ENCODE measurements around the gene CATSPER3.

Gene CATSPER3

GRCh38 chr5:135046661-135047346 is 79.1 kb downstream of the CATSPER3 start:
- no peak for DNase-seq

GRCh38 chr5:135047347-135047695 is 79.6 kb downstream of the CATSPER3 start:
- DNase-seq: no peak

- no peak for DNase-seq
These were observed 80.6 kb downstream of the CATSPER3 start for GRCh38 chr5:135048286-135048685.

GRCh38 chr5:135048930-135049329 is 81.2 kb downstream of the CATSPER3 start:
- DNase-seq: no peak

GRCh38 chr5:135050244-135050767 is 82.6 kb downstream of the CATSPER3 start:
- DNase-seq: no peak

- DNase-seq: no peak
These were observed 83.7 kb downstream of the CATSPER3 start for GRCh38 chr5:135051399-135051798.

GRCh38 chr5:135051872-135052271 is 84.2 kb downstream of the CATSPER3 start:
- DNase-seq: no peak

- DNase-seq: no peak
These were observed 84.9 kb downstream of the CATSPER3 start for GRCh38 chr5:135052511-135053145.

- no peak for DNase-seq
These were observed 85.6 kb downstream of the CATSPER3 start for GRCh38 chr5:135053278-135053677.

GRCh38 chr5:135053989-135054388 is 86.3 kb downstream of the CATSPER3 start:
- DNase-seq: no peak

GRCh38 chr5:135054546-135054945 is 86.8 kb downstream of the CATSPER3 start:
- DNase-seq: no peak

GRCh38 chr5:135055396-135055795 is 87.7 kb downstream of the CATSPER3 start:
- DNase-seq: no peak

GRCh38 chr5:135056316-135057030 is 88.8 kb downstream of the CATSPER3 start:
- no peak for DNase-seq

- no peak for DNase-seq
These were observed 89.5 kb downstream of the CATSPER3 start for GRCh38 chr5:135057233-135057632.

- DNase-seq: no peak
These were observed 90.6 kb downstream of the CATSPER3 start for GRCh38 chr5:135058331-135058732.

GRCh38 chr5:135059000-135059923 is 91.6 kb downstream of the CATSPER3 start:
- DNase-seq: no peak

- DNase-seq: no peak
These were observed 92.3 kb downstream of the CATSPER3 start for GRCh38 chr5:135060021-135060420.

GRCh38 chr5:135061001-135061400 is 93.3 kb downstream of the CATSPER3 start:
- no peak for DNase-seq
